Activated CD4-positive, alpha-beta memory T cell treated with anti-CD3 and anti-CD28 coated beads for 36 hours (primary cell): ENCODE results near the gene IGF1R. TPM values are rescaled to one million over a fixed set of nuclear protein-coding genes. Genes with fewer than 3 reads are reported as not detected.

Source experiments
- CTCF ChIA-PET: fragments of 350-600 bp; sonication (Branson Sonifier 250); formaldehyde crosslinking; loops from one replicate; lab custom pipeline; 2021; ENCODE audit warnings: antibody characterized with exemption, inconsistent platforms; lab: Charles Lee
- POLR2A ChIA-PET: fragments of 350-600 bp; sonication (Branson Sonifier 250); formaldehyde crosslinking; loops from one replicate; lab custom pipeline; 2021; ENCODE audit warnings: antibody characterized with exemption; lab: Charles Lee
- DNase-seq: peaks from one replicate; pipeline ENCODE4 v3.0.0-alpha.2; 2020
- H3K27ac Mint-ChIP-seq: one replicate; pipeline ENCODE4 v1.8.0; 2021; ENCODE audit warnings: mixed read lengths
- H3K27me3 Mint-ChIP-seq: one replicate; pipeline ENCODE4 v1.8.0; 2021; ENCODE audit warnings: mixed read lengths
- H3K36me3 Mint-ChIP-seq: one replicate; pipeline ENCODE4 v1.8.0; 2021; ENCODE audit warnings: mixed read lengths
- H3K4me1 Mint-ChIP-seq: one replicate; pipeline ENCODE4 v1.8.0; 2021; ENCODE audit warnings: low read depth, mixed read lengths
- H3K4me3 Mint-ChIP-seq: one replicate; pipeline ENCODE4 v1.8.0; 2021; ENCODE audit warnings: mild to moderate bottlenecking, mixed read lengths
- H3K9me3 Mint-ChIP-seq: one replicate; pipeline ENCODE4 v1.8.0; 2021; ENCODE audit warnings: mixed read lengths
- intact Hi-C: fragments of 100-400 bp; cut with micrococcal nuclease; formaldehyde crosslinking; loops from one replicate; pipeline ENCODE4 v1.15.1; 2023
- total RNA-seq, 2 experiments: library from RNA; stranded (reverse); gene quantifications; one replicate each; pipeline ENCODE4 v1.2.3, GENCODE V29; 2021

IGF1R gene
- total RNA-seq, 2 experiments from 2014 or later = 13.2 to 14.8 TPM

DNA sequence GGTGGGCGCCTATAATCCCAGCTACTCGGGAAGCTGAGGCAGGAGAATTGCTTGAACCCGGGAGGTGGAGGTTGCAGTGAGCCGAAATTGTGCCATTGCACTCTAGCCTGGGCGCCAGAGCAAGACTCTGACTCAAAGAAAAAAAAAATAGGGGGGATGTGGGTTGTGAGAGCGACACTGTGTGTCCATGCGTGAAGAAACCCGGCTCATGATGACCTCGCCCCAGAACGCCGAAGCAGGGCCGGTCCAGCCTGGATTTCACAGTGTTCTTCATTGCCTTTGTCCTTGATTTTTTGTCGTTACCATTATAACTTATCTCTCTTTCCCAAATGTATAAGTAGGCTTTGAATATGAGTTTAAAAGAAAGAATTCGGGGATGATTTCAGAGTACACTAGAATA, 230.5 kb downstream of the IGF1R start:
- DNase-seq = no peak
- POLR2A ChIA-PET = no interaction called here
- peaks cover 6% of the 10 kb centered on the region for H3K4me1 Mint-ChIP-seq
- CTCF ChIA-PET = no interaction called here
- no peak overlapping the region for H3K4me3 Mint-ChIP-seq
- H3K27ac Mint-ChIP-seq = no peak overlapping the region
- intact Hi-C loops = no loop called here
- H3K9me3 Mint-ChIP-seq = no peaks in the 10 kb centered on the region
- H3K36me3 Mint-ChIP-seq = no peaks in the 10 kb centered on the region
- peaks cover 7% of the 10 kb centered on the region for H3K27me3 Mint-ChIP-seq

DNA sequence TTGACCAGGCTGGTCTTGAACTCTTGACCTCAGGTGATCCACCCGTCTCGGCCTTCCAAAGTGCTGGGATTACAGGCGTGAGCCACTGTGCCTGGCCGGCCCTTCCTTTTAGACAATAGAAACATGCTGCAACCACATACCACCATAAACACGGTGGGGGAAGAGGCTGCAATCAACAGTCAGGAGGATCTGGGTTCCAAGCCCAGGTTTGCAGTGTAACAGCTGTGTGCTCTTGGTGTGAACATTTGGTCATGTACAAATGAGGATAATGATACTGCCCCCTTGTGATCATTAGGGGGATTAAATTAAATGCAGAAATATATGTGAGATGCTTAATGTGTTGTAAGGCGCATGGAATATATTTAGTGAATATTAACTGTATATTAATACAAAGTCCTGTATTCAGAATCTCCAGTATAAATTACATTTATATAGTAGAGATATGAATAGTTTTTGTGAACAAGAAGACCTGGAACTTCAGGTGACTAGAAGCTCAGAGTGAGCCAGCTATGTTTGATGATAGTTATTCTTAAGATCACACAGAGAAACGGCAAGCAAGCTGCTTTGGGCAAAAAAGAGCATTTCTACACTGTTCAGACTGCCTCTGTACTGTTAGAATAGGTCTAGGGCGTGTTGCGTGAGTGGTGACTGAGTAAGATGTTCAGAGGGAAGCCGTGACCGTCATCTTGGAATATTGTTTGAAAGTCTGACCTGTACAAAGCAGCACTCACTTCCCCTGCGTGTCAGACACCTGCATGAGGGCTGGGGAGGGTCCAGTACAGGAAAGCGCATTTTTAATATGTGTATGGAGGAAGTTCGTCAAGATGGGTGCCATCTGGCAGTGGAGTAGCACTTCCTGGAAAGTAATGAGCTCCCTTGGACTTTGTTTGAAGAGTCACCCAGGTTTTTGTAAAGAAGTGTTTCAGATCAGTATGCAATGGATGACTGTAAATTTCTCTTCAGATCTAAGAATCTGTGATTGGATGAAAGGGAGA, 233.5 kb downstream of the IGF1R start:
- Mint-ChIP-seq H3K27ac (no peak overlapping the region), H3K4me1 (peaks cover 2% of the 10 kb centered on the region), H3K9me3 (no peaks in the 10 kb centered on the region), H3K36me3 (no peaks in the 10 kb centered on the region), H3K27me3 (no peaks in the 10 kb centered on the region), H3K4me3 (no peak overlapping the region)
- intact Hi-C loops = loop anchor here (1.0 kb wide), 1 partner anchor 103 kb away; no protein-coding TSS in a partner anchor
- POLR2A ChIA-PET = interaction anchor here (1.3 kb wide), 1 partner anchor 12 kb away, joined by 4 read pairs; no protein-coding TSS in a partner anchor
- CTCF ChIA-PET = interaction anchor here (0.6 to 4.2 kb wide), 33 partner anchors 8 to 362 kb away, joined by 3 to 83 read pairs (median 4); no protein-coding TSS in a partner anchor
- no peak for DNase-seq

GRCh38 chr15:98883478-98883877, 235.1 kb downstream of the IGF1R start:
- no peak overlapping the region for H3K4me3 Mint-ChIP-seq
- CTCF ChIA-PET = interaction anchor here (0.7 to 4.2 kb wide), 6 partner anchors 10 to 200 kb away, joined by 3 to 83 read pairs (median 20); no protein-coding TSS in a partner anchor
- intact Hi-C loops = no loop called here
- no peak for DNase-seq
- H3K36me3 Mint-ChIP-seq = no peaks in the 10 kb centered on the region
- peaks cover 2% of the 10 kb centered on the region for H3K4me1 Mint-ChIP-seq
- POLR2A ChIA-PET = no interaction called here
- H3K27ac Mint-ChIP-seq = no peak overlapping the region
- H3K9me3 Mint-ChIP-seq = no peaks in the 10 kb centered on the region
- no peaks in the 10 kb centered on the region for H3K27me3 Mint-ChIP-seq

- H3K9me3 Mint-ChIP-seq = no peaks in the 10 kb centered on the region
- intact Hi-C loops = no loop called here
- ChIA-PET CTCF (interaction anchor here (1.2 to 1.8 kb wide), 2 partner anchors 105 to 191 kb away, joined by 5 read pairs; no protein-coding TSS in a partner anchor), POLR2A (no interaction called here)
- H3K27me3 Mint-ChIP-seq = no peaks in the 10 kb centered on the region
- H3K4me1 Mint-ChIP-seq = peaks cover 2% of the 10 kb centered on the region
- no peaks in the 10 kb centered on the region for H3K36me3 Mint-ChIP-seq
- no peak overlapping the region for H3K27ac Mint-ChIP-seq
- no peak for DNase-seq
- no peak overlapping the region for H3K4me3 Mint-ChIP-seq
These were observed 236.6 kb downstream of the IGF1R start for GRCh38 chr15:98884894-98885293.

DNA sequence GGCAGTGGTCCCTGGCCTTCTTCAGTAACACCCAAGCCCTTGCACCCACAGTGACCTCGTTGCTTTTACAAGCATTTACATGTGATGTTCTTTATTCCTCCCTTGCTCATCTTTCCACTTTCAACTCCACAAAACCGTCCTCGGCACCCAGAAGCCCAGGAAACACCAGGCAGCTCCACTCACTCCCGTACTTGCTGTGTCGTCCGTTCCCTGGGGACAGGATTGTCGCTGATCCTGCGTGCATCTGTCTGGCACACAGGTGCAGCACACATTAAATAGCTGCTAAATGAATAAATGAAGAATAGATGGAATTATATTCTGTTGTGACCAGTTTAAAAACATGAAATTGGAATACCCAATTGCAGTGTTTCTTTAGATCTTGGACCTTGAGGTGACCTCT, 239.6 kb downstream of the IGF1R start:
- DNase-seq = no peak
- Mint-ChIP-seq H3K4me3 (no peak overlapping the region), H3K27ac (no peak overlapping the region), H3K36me3 (no peaks in the 10 kb centered on the region), H3K27me3 (no peaks in the 10 kb centered on the region), H3K9me3 (no peaks in the 10 kb centered on the region), H3K4me1 (no peaks in the 10 kb centered on the region)
- intact Hi-C loops = no loop called here
- POLR2A ChIA-PET = no interaction called here
- CTCF ChIA-PET = no interaction called here

GRCh38 chr15:98888820-98889479, 240.6 kb downstream of the IGF1R start:
- DNase-seq = no peak
- intact Hi-C loops = no loop called here
- no peaks in the 10 kb centered on the region for H3K27me3 Mint-ChIP-seq
- POLR2A ChIA-PET = no interaction called here
- no peaks in the 10 kb centered on the region for H3K4me1 Mint-ChIP-seq
- H3K9me3 Mint-ChIP-seq = no peaks in the 10 kb centered on the region
- CTCF ChIA-PET = interaction anchor here (1.3 kb wide), 1 partner anchor 369 kb away, joined by 3 read pairs; no protein-coding TSS in a partner anchor
- H3K36me3 Mint-ChIP-seq = no peaks in the 10 kb centered on the region
- H3K27ac Mint-ChIP-seq = no peak overlapping the region
- no peak overlapping the region for H3K4me3 Mint-ChIP-seq

GRCh38 chr15:98889930-98890695, 241.8 kb downstream of the IGF1R start:
- no peaks in the 10 kb centered on the region for H3K36me3 Mint-ChIP-seq
- H3K4me3 Mint-ChIP-seq = no peak overlapping the region
- POLR2A ChIA-PET = no interaction called here
- CTCF ChIA-PET = interaction anchor here (1.1 to 1.4 kb wide), 3 partner anchors 8 to 370 kb away, joined by 3 to 4 read pairs (median 4); no protein-coding TSS in a partner anchor
- no peaks in the 10 kb centered on the region for H3K4me1 Mint-ChIP-seq
- H3K9me3 Mint-ChIP-seq = no peaks in the 10 kb centered on the region
- no peaks in the 10 kb centered on the region for H3K27me3 Mint-ChIP-seq
- no peak overlapping the region for H3K27ac Mint-ChIP-seq
- intact Hi-C loops = no loop called here
- DNase-seq = no peak

DNA sequence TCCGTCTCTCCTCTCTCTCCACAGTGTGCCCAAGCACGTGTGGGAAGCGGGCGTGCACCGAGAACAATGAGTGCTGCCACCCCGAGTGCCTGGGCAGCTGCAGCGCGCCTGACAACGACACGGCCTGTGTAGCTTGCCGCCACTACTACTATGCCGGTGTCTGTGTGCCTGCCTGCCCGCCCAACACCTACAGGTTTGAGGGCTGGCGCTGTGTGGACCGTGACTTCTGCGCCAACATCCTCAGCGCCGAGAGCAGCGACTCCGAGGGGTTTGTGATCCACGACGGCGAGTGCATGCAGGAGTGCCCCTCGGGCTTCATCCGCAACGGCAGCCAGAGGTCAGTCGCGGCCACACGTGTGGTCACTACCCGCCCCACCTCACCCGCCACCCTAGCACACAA, 243.0 kb downstream of the IGF1R start:
- intact Hi-C loops = no loop called here
- Mint-ChIP-seq H3K36me3 (peaks cover 1% of the 10 kb centered on the region), H3K27me3 (no peaks in the 10 kb centered on the region), H3K27ac (no peak overlapping the region), H3K9me3 (no peaks in the 10 kb centered on the region), H3K4me3 (no peak overlapping the region), H3K4me1 (no peaks in the 10 kb centered on the region)
- ChIA-PET CTCF (interaction anchor here (1.0 kb wide), 1 partner anchor 12 kb away, joined by 3 read pairs; no protein-coding TSS in a partner anchor), POLR2A (no interaction called here)
- DNase-seq = no peak

- H3K4me1 Mint-ChIP-seq = no peaks in the 10 kb centered on the region
- no peaks in the 10 kb centered on the region for H3K9me3 Mint-ChIP-seq
- no peak overlapping the region for H3K4me3 Mint-ChIP-seq
- H3K27me3 Mint-ChIP-seq = no peaks in the 10 kb centered on the region
- CTCF ChIA-PET = interaction anchor here (4.4 kb wide), 1 partner anchor 12 kb away, joined by 16 read pairs; no protein-coding TSS in a partner anchor
- POLR2A ChIA-PET = interaction anchor here (1.0 kb wide), 1 partner anchor 11 kb away, joined by 4 read pairs; no protein-coding TSS in a partner anchor
- peaks cover 7% of the 10 kb centered on the region for H3K36me3 Mint-ChIP-seq
- no peak for DNase-seq
- intact Hi-C loops = no loop called here
- H3K27ac Mint-ChIP-seq = no peak overlapping the region
These were observed 245.1 kb downstream of the IGF1R start for GRCh38 chr15:98893401-98893800.

GRCh38 chr15:98894312-98894711, 246.0 kb downstream of the IGF1R start:
- Mint-ChIP-seq H3K27ac (no peak overlapping the region), H3K4me1 (no peaks in the 10 kb centered on the region), H3K9me3 (no peaks in the 10 kb centered on the region), H3K4me3 (no peak overlapping the region), H3K36me3 (peaks cover 7% of the 10 kb centered on the region), H3K27me3 (no peaks in the 10 kb centered on the region)
- DNase-seq = no peak
- ChIA-PET CTCF (interaction anchor here (1.3 to 4.4 kb wide), 2 partner anchors 13 to 128 kb away, joined by 3 to 16 read pairs; no protein-coding TSS in a partner anchor), POLR2A (interaction anchor here (1.0 kb wide), 1 partner anchor 12 kb away, joined by 4 read pairs; no protein-coding TSS in a partner anchor)
- intact Hi-C loops = no loop called here

DNA sequence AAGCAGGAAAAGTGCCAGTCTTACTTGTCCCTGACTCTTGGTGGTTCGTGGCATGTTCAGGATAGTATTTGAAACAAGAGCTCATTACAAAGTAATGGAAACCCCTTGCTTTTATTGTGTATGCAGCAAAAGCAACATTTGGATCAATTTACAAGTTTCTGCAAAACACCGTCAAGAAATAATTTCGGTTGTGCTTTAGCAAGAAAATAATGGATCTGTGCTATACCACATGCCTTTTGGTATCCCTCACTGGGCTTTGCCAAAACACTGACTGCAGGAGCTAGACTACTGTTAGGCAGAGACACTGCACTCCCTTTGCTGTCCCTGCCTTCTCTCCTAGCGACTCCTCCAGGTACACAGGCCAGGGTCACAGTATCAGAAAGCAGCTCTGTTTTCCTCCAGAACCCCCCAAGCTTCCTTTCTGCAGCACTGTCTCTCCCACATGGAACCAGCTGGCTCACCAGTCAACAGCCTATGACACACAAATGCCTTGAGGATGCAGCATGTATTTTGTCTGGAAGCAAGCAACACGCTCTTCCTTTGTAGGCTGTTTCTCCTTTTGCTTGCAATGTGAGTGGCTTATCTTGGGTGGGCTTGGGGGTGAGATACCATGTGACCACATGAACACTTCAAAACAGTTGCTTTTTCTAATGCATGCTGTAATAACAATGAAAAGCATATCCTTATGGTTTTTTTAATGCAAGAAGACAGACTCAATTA, 247.8 kb downstream of the IGF1R start:
- ChIA-PET CTCF (interaction anchor here (1.1 to 4.4 kb wide), 2 partner anchors 9 to 15 kb away, joined by 5 to 16 read pairs; no protein-coding TSS in a partner anchor), POLR2A (no interaction called here)
- no peaks in the 10 kb centered on the region for H3K27me3 Mint-ChIP-seq
- DNase-seq = no peak
- H3K9me3 Mint-ChIP-seq = no peaks in the 10 kb centered on the region
- intact Hi-C loops = no loop called here
- peaks cover 7% of the 10 kb centered on the region for H3K36me3 Mint-ChIP-seq
- peaks cover under 1% of the 10 kb centered on the region for H3K4me1 Mint-ChIP-seq
- no peak overlapping the region for H3K27ac Mint-ChIP-seq
- no peak overlapping the region for H3K4me3 Mint-ChIP-seq
